Endodermal cell (in vitro differentiated cells): ENCODE data around the gene PLD5. TPM values are rescaled to one million over a fixed set of nuclear protein-coding genes. Genes with fewer than 3 reads are reported as not detected.

Experiments
- DNase-seq: peaks from one replicate; pipeline ENCODE4 v3.0.0-alpha.2; 2017
- H3K27ac ChIP-seq: 2 replicates; pipeline ENCODE4 v1.5.1; 2013; ENCODE audit warnings: mild to moderate bottlenecking, low read depth, low read length, moderate library complexity
- H3K27me3 ChIP-seq: 2 replicates; pipeline ENCODE4 v1.6.1; 2013; ENCODE audit warnings: mild to moderate bottlenecking, low read length, moderate library complexity; ENCODE audit not compliant: insufficient read depth, control insufficient read depth, poor library complexity, severe bottlenecking
- H3K36me3 ChIP-seq: 2 replicates; pipeline ENCODE4 v1.7.0; 2013; ENCODE audit warnings: mild to moderate bottlenecking, low read length, moderate library complexity; ENCODE audit not compliant: control insufficient read depth, insufficient read depth
- H3K4me1 ChIP-seq: one replicate; pipeline ENCODE4 v1.7.0; 2013; ENCODE audit warnings: low read length; ENCODE audit not compliant: control insufficient read depth, insufficient read depth
- H3K4me3 ChIP-seq: 2 replicates; pipeline ENCODE4 v1.5.1; 2013; ENCODE audit warnings: mild to moderate bottlenecking, low read length, moderate library complexity
- H3K9ac ChIP-seq: 2 replicates; pipeline ENCODE4 v1.6.1; 2013; ENCODE audit warnings: mild to moderate bottlenecking, low read length, moderate library complexity; ENCODE audit not compliant: poor library complexity, severe bottlenecking; ENCODE audit errors: extremely low read depth
- H3K9me3 ChIP-seq: 2 replicates; pipeline ENCODE4 v1.6.1; 2013; ENCODE audit warnings: mild to moderate bottlenecking, low read length, moderate library complexity; ENCODE audit not compliant: control insufficient read depth
- H3K27ac Mint-ChIP-seq: 2 replicates; pipeline ENCODE4 v1.8.0; 2020; ENCODE audit warnings: mixed read lengths
- H3K27me3 Mint-ChIP-seq: 2 replicates; pipeline ENCODE4 v1.8.0; 2021; ENCODE audit warnings: mild to moderate bottlenecking, mixed read lengths; ENCODE audit not compliant: insufficient read depth
- H3K36me3 Mint-ChIP-seq: 2 replicates; pipeline ENCODE4 v1.8.0; 2020; ENCODE audit warnings: low read depth, mixed read lengths
- H3K4me1 Mint-ChIP-seq: 2 replicates; pipeline ENCODE4 v1.8.0; 2020; ENCODE audit warnings: mixed read lengths
- H3K4me3 Mint-ChIP-seq: 2 replicates; pipeline ENCODE4 v1.8.0; 2020; ENCODE audit warnings: mild to moderate bottlenecking, moderate library complexity, mixed read lengths
- H3K9me3 Mint-ChIP-seq: 2 replicates; pipeline ENCODE4 v1.8.0; 2020; ENCODE audit warnings: mild to moderate bottlenecking, mixed read lengths
- WGBS, 2 experiments: methylation state at CpG; one replicate each; pipeline versions ENCODE4 v1.1.5 to v1.1.7; 2013; ENCODE audit warnings: missing lambda C conversion rate in 2 of 2, mixed read lengths in 1 of 2; ENCODE audit not compliant: insufficient coverage in 1 of 2, insufficient read length in 1 of 2; 5-methylcytosine and 5-hydroxymethylcytosine counted together
- total RNA-seq, 2 donors: library from RNA; stranded (reverse); fragmentation: NEBNext Ultra II Directional in 1 of 2; extraction: Animal tissue kit (Norgen Biotek cat#: 25700) in 1 of 2; gene quantifications; 2 replicates in 1 of 2; 3 replicates in 1 of 2; pipeline ENCODE4 v1.2.1, GENCODE V29; 2021
- TF ChIP-seq, protein P1 (sequence below): fragments of 200-600 bp; sonication (generic); conservative IDR thresholded peaks from 2 replicates; pipeline ENCODE4 v1.5.0; 2021; ENCODE audit warnings: antibody characterized with exemption, mild to moderate bottlenecking

The PLD5 gene
- total RNA-seq, 2 donors from 2014 or later = 0.66 to 2.7 TPM

DNA sequence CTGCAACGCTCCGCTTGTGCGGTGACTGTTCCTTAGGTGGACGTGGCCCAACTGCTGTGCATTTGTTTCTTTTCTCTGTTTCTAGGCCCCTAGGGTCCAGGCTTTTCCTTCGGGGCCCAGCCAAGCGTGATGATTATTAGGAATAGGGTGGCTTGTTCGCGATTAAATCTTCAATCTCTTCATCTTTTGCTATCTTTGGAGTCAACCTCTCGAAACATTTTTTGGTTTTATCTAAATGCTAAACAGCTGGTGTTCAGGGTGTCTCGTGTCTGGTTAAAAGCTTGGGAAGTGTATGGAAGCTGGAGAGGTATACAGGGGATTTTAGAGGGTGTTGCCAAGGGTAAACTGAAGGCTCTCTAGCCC is 844 bp upstream of the PLD5 start:
- Histone ChIP-seq H3K9me3 (no peaks in the 10 kb centered on the region), H3K4me3 (peak overlapping the region; percentile 83), H3K27me3 (peaks cover 40% of the 10 kb centered on the region), H3K36me3 (no peaks in the 10 kb centered on the region), H3K4me1 (peaks cover 5% of the 10 kb centered on the region), H3K27ac (no peak overlapping the region), H3K9ac (peak overlapping the region; percentile 9)
- TF ChIP-seq, protein P1, sequence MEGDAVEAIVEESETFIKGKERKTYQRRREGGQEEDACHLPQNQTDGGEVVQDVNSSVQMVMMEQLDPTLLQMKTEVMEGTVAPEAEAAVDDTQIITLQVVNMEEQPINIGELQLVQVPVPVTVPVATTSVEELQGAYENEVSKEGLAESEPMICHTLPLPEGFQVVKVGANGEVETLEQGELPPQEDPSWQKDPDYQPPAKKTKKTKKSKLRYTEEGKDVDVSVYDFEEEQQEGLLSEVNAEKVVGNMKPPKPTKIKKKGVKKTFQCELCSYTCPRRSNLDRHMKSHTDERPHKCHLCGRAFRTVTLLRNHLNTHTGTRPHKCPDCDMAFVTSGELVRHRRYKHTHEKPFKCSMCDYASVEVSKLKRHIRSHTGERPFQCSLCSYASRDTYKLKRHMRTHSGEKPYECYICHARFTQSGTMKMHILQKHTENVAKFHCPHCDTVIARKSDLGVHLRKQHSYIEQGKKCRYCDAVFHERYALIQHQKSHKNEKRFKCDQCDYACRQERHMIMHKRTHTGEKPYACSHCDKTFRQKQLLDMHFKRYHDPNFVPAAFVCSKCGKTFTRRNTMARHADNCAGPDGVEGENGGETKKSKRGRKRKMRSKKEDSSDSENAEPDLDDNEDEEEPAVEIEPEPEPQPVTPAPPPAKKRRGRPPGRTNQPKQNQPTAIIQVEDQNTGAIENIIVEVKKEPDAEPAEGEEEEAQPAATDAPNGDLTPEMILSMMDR = no peak
- WGBS, 2 experiments = 19 to 27% methylated on average over 4 to 10 of the region's 10 CpGs
- no peak overlapping the region for H3K27ac Mint-ChIP-seq
- DNase-seq = no peak
- H3K36me3 Mint-ChIP-seq = no peaks in the 10 kb centered on the region
- no peaks in the 10 kb centered on the region for H3K9me3 Mint-ChIP-seq
- peaks cover 8% of the 10 kb centered on the region for H3K4me1 Mint-ChIP-seq
- peak overlapping the region; percentile 69 for H3K4me3 Mint-ChIP-seq
- peaks cover 78% of the 10 kb centered on the region for H3K27me3 Mint-ChIP-seq

- peaks cover 16% of the 10 kb centered on the region for H3K4me1 Mint-ChIP-seq
- peaks cover 5% of the 10 kb centered on the region for H3K4me1 ChIP-seq
- TF ChIP-seq, protein P1 = peak; percentile 37
- H3K27ac Mint-ChIP-seq = no peak overlapping the region
- H3K9me3 Mint-ChIP-seq = no peaks in the 10 kb centered on the region
- peaks cover 78% of the 10 kb centered on the region for H3K27me3 Mint-ChIP-seq
- H3K4me3 ChIP-seq = peak overlapping the region; percentile 87
- no peaks in the 10 kb centered on the region for H3K36me3 ChIP-seq
- WGBS, 2 experiments = 0 to 1% methylated on average over 38 to 68 of the region's 85 CpGs
- no peaks in the 10 kb centered on the region for H3K36me3 Mint-ChIP-seq
- peaks cover 40% of the 10 kb centered on the region for H3K27me3 ChIP-seq
- peak; percentile 91 for DNase-seq
- H3K27ac ChIP-seq = no peak overlapping the region
- no peaks in the 10 kb centered on the region for H3K9me3 ChIP-seq
- H3K4me3 Mint-ChIP-seq = peak overlapping the region; percentile 69
- peak overlapping the region; percentile 47 for H3K9ac ChIP-seq
Measured at GRCh38 chr1:242523719-242524570, 552 bp downstream of the PLD5 start.

GRCh38 chr1:242522996-242523718 is 1.3 kb downstream of the PLD5 start:
- H3K9ac ChIP-seq = peak overlapping the region; percentile 47
- peaks cover 40% of the 10 kb centered on the region for H3K27me3 ChIP-seq
- 3 to 4% methylated on average over 10 to 26 of the region's 26 CpGs for WGBS, 2 experiments
- peaks cover 70% of the 10 kb centered on the region for H3K27me3 Mint-ChIP-seq
- no peaks in the 10 kb centered on the region for H3K9me3 Mint-ChIP-seq
- H3K27ac ChIP-seq = no peak overlapping the region
- TF ChIP-seq, protein P1 = no peak
- peak overlapping the region; percentile 87 for H3K4me3 ChIP-seq
- no peaks in the 10 kb centered on the region for H3K9me3 ChIP-seq
- H3K4me1 ChIP-seq = peaks cover 5% of the 10 kb centered on the region
- DNase-seq = peak; percentile 58
- H3K4me1 Mint-ChIP-seq = peaks cover 19% of the 10 kb centered on the region
- peak overlapping the region; percentile 69 for H3K4me3 Mint-ChIP-seq
- H3K36me3 ChIP-seq = no peaks in the 10 kb centered on the region
- H3K27ac Mint-ChIP-seq = no peak overlapping the region
- no peaks in the 10 kb centered on the region for H3K36me3 Mint-ChIP-seq
